ENCODE measurements around the gene DUSP9. TPM values are rescaled to one million over a fixed set of nuclear protein-coding genes. Genes with fewer than 3 reads are reported as not detected.

DUSP9 gene
- total RNA-seq, 1 experiment from 2014 or later = 0.92 TPM

- Histone ChIP-seq H3K27ac (ENCODE audit: low read depth, low read length, poor library complexity, severe bottlenecking) (no peak overlapping the region), H3K4me1 (ENCODE audit: insufficient read depth, low read length, poor library complexity, severe bottlenecking) (no peaks in the 10 kb centered on the region), H3K9me3 (ENCODE audit: low read depth, low read length, poor library complexity, severe bottlenecking) (no peaks in the 10 kb centered on the region), H3K4me3 (ENCODE audit: low read depth, low read length, poor library complexity, severe bottlenecking) (no peak overlapping the region), H3K27me3 (replicated peaks; ENCODE audit: insufficient read depth, low read depth, low read length, poor library complexity) (peaks cover 14% of the 10 kb centered on the region), H3K36me3 (ENCODE audit: insufficient read depth, low read length, poor library complexity, severe bottlenecking) (no peaks in the 10 kb centered on the region)
- CTCF ChIA-PET = interaction anchor here (0.6 kb wide), 1 partner anchor 22 kb away, joined by 6 read pairs; no protein-coding TSS in a partner anchor
- intact Hi-C loops (cut with micrococcal nuclease; ENCODE audit: unreplicated experiment) = loop anchor here (1.0 to 10.0 kb wide), 2 partner anchors 53 to 627 kb away; no protein-coding TSS in a partner anchor
- BruUV-seq (replicated peaks) = no TSS peak
- POLR2A ChIA-PET (ENCODE audit: low non-redundant PET) = no interaction called here
- TF ChIP-seq CTCF (conservative IDR thresholded peaks at IDR 0.05; ENCODE audit: low read depth, low read length) (peak; percentile 66), EZH2 (IDR thresholded peaks at IDR 0.05; ENCODE audit: borderline replicate concordance, low read depth, low read length, poor library complexity, severe bottlenecking) (no peak)
- peak; percentile 63 for DNase-seq (ENCODE audit: low spot score)
Measured at GRCh38 chrX:153662266-153662665, 15.3 kb downstream of the DUSP9 start.

GRCh38 chrX:153665726-153666306, 18.8 kb downstream of the DUSP9 start:
- Histone ChIP-seq H3K4me3 (ENCODE audit: low read depth, low read length, poor library complexity, severe bottlenecking) (no peak overlapping the region), H3K27me3 (replicated peaks; ENCODE audit: insufficient read depth, low read depth, low read length, poor library complexity) (peaks cover 14% of the 10 kb centered on the region), H3K9me3 (ENCODE audit: low read depth, low read length, poor library complexity, severe bottlenecking) (no peaks in the 10 kb centered on the region), H3K4me1 (ENCODE audit: insufficient read depth, low read length, poor library complexity, severe bottlenecking) (no peaks in the 10 kb centered on the region), H3K36me3 (ENCODE audit: insufficient read depth, low read length, poor library complexity, severe bottlenecking) (no peaks in the 10 kb centered on the region), H3K27ac (ENCODE audit: low read depth, low read length, poor library complexity, severe bottlenecking) (no peak overlapping the region)
- POLR2A ChIA-PET (ENCODE audit: low non-redundant PET) = no interaction called here
- intact Hi-C loops (cut with micrococcal nuclease; ENCODE audit: unreplicated experiment) = loop anchor here (5.0 to 10.0 kb wide), 2 partner anchors 631 to 709 kb away; no protein-coding TSS in a partner anchor
- DNase-seq (ENCODE audit: low spot score) = no peak
- TF ChIP-seq CTCF (conservative IDR thresholded peaks at IDR 0.05; ENCODE audit: low read depth, low read length) (no peak), EZH2 (IDR thresholded peaks at IDR 0.05; ENCODE audit: borderline replicate concordance, low read depth, low read length, poor library complexity, severe bottlenecking) (no peak)
- no TSS peak for BruUV-seq (replicated peaks)
- CTCF ChIA-PET = no interaction called here

GRCh38 chrX:153667281-153667955, 20.4 kb downstream of the DUSP9 start:
- Histone ChIP-seq H3K9me3 (ENCODE audit: low read depth, low read length, poor library complexity, severe bottlenecking) (no peaks in the 10 kb centered on the region), H3K27me3 (replicated peaks; ENCODE audit: insufficient read depth, low read depth, low read length, poor library complexity) (no peaks in the 10 kb centered on the region), H3K4me1 (ENCODE audit: insufficient read depth, low read length, poor library complexity, severe bottlenecking) (no peaks in the 10 kb centered on the region), H3K27ac (ENCODE audit: low read depth, low read length, poor library complexity, severe bottlenecking) (no peak overlapping the region), H3K36me3 (ENCODE audit: insufficient read depth, low read length, poor library complexity, severe bottlenecking) (no peaks in the 10 kb centered on the region), H3K4me3 (ENCODE audit: low read depth, low read length, poor library complexity, severe bottlenecking) (peak overlapping the region; percentile 38)
- no TSS peak for BruUV-seq (replicated peaks)
- intact Hi-C loops (cut with micrococcal nuclease; ENCODE audit: unreplicated experiment) = loop anchor here (1.0 to 10.0 kb wide), 3 partner anchors 57 to 710 kb away; no protein-coding TSS in a partner anchor
- TF ChIP-seq CTCF (conservative IDR thresholded peaks at IDR 0.05; ENCODE audit: low read depth, low read length) (no peak), EZH2 (IDR thresholded peaks at IDR 0.05; ENCODE audit: borderline replicate concordance, low read depth, low read length, poor library complexity, severe bottlenecking) (no peak)
- ChIA-PET POLR2A (ENCODE audit: low non-redundant PET) (interaction anchor here (0.6 kb wide), 1 partner anchor 305 kb away, joined by 3 read pairs; no protein-coding TSS in a partner anchor), CTCF (interaction anchor here (0.7 to 2.1 kb wide), 9 partner anchors 9 to 726 kb away, joined by 3 to 17 read pairs (median 5); no protein-coding TSS in a partner anchor)
- DNase-seq (ENCODE audit: low spot score) = no peak

All from A673 (cell line).